Middle frontal gyrus (tissue), 1 donor: ENCODE data around the gene UBASH3B.

Experiments
- DNase-seq: peaks from one replicate; pipeline ENCODE4 v3.0.0-alpha.2; 2015; ENCODE audit warnings: low spot score; ENCODE audit errors: extremely low spot score

Gene UBASH3B

GRCh38 chr11:122677256-122677655 is 21.7 kb downstream of the UBASH3B start:
- DNase-seq: no peak

- no peak for DNase-seq
These were observed 22.9 kb downstream of the UBASH3B start for GRCh38 chr11:122678406-122678805.

- DNase-seq: no peak
These were observed 23.9 kb downstream of the UBASH3B start for GRCh38 chr11:122679466-122679865.

GRCh38 chr11:122681070-122681469 is 25.5 kb downstream of the UBASH3B start:
- no peak for DNase-seq

GRCh38 chr11:122681735-122682134 is 26.2 kb downstream of the UBASH3B start:
- DNase-seq: no peak

- no peak for DNase-seq
These were observed 26.9 kb downstream of the UBASH3B start for GRCh38 chr11:122682464-122682863.

- DNase-seq: no peak
These were observed 29.5 kb downstream of the UBASH3B start for GRCh38 chr11:122685041-122685440.

GRCh38 chr11:122686111-122686510 is 30.6 kb downstream of the UBASH3B start:
- DNase-seq: no peak

- DNase-seq: no peak
These were observed 34.9 kb downstream of the UBASH3B start for GRCh38 chr11:122690384-122690783.

- no peak for DNase-seq
These were observed 35.5 kb downstream of the UBASH3B start for GRCh38 chr11:122690801-122691548.

- no peak for DNase-seq
These were observed 36.1 kb downstream of the UBASH3B start for GRCh38 chr11:122691549-122692150.

- no peak for DNase-seq
These were observed 36.9 kb downstream of the UBASH3B start for GRCh38 chr11:122692444-122692843.

- no peak for DNase-seq
These were observed 39.6 kb downstream of the UBASH3B start for GRCh38 chr11:122695076-122695615.

- no peak for DNase-seq
These were observed 41.1 kb downstream of the UBASH3B start for GRCh38 chr11:122696662-122697061.

- DNase-seq: no peak
These were observed 42.2 kb downstream of the UBASH3B start for GRCh38 chr11:122697636-122698167.

GRCh38 chr11:122698392-122698791 is 42.9 kb downstream of the UBASH3B start:
- no peak for DNase-seq

GRCh38 chr11:122700666-122701065 is 45.1 kb downstream of the UBASH3B start:
- no peak for DNase-seq

GRCh38 chr11:122701143-122701542 is 45.6 kb downstream of the UBASH3B start:
- DNase-seq: no peak

GRCh38 chr11:122703541-122704272 is 48.2 kb downstream of the UBASH3B start:
- no peak for DNase-seq

GRCh38 chr11:122705396-122705795 is 49.9 kb downstream of the UBASH3B start:
- no peak for DNase-seq

- no peak for DNase-seq
These were observed 51.0 kb downstream of the UBASH3B start for GRCh38 chr11:122706291-122707088.
